Vagina (tissue), 2 donors: Measurements from ENCODE around the gene EFTUD2. TPM values are rescaled to one million over a fixed set of nuclear protein-coding genes. Genes with fewer than 3 reads are reported as not detected.

Source experiments
- DNase-seq, 2 donors: peaks; one replicate each; pipeline ENCODE4 v3.0.0-alpha.2; 2017; ENCODE audit errors: extremely low spot score in 2 of 2
- H3K27ac ChIP-seq: fragments of 200-600 bp; sonication (generic); one replicate; pipeline ENCODE4 v1.5.1; 2019
- H3K27me3 ChIP-seq: fragments of 200-600 bp; sonication (generic); one replicate; pipeline ENCODE4 v1.5.1; 2019
- H3K36me3 ChIP-seq, 2 donors: fragments of 200-600 bp; sonication (generic); one replicate each; pipeline ENCODE4 v1.5.1; 2017 to 2019
- H3K4me1 ChIP-seq: fragments of 200-600 bp; sonication (generic); one replicate; pipeline ENCODE4 v1.5.1; 2019
- H3K4me3 ChIP-seq, 2 donors: fragments of 200-600 bp; sonication (generic); 1 replicate in 1 of 2; 2 replicates in 1 of 2; pipeline ENCODE4 v1.5.1; 2016 to 2019
- H3K9me3 ChIP-seq: fragments of 200-600 bp; sonication (generic); one replicate; pipeline ENCODE4 v1.5.1; 2019
- POLR2A ChIP-seq, 2 donors: fragments of 450-650 bp; IDR thresholded peaks; one replicate each; pipeline ENCODE4 v1.6.1; 2017; ENCODE audit warnings: antibody characterized with exemption in 2 of 2, mild to moderate bottlenecking in 2 of 2, moderate library complexity in 2 of 2
- POLR2AphosphoS5 ChIP-seq, 2 donors: sonication (generic); formaldehyde crosslinking; IDR thresholded peaks; one replicate each; pipeline ENCODE4 v1.9.0; 2017; ENCODE audit warnings: antibody characterized with exemption in 2 of 2, mild to moderate bottlenecking in 2 of 2, low read depth in 1 of 2; ENCODE audit not compliant: insufficient read depth in 1 of 2
- intact Hi-C: fragments of 100-400 bp; cut with DNase I; formaldehyde crosslinking; loops from one replicate; pipeline ENCODE4 v1.15.1; 2023
- total RNA-seq: library from RNA; depleted of rRNA; stranded (reverse); fragments of >200 nt; gene quantifications from one replicate; pipeline ENCODE4 v1.2.3, GENCODE V29; 2016
- TF ChIP-seq, protein P1 (sequence below), 3 experiments: fragments of 450-650 bp in 2 of 3; fragments of 200-600 bp in 1 of 3; sonication (generic) in 1 of 3; IDR thresholded peaks; one replicate each; pipeline ENCODE4 v1.5.1; 2017 to 2019; ENCODE audit warnings: antibody characterized with exemption in 3 of 3, mild to moderate bottlenecking in 2 of 3, moderate library complexity in 2 of 3

EFTUD2 gene
- total RNA-seq, 1 donor from 2014 or later, result 55.5 TPM

DNA sequence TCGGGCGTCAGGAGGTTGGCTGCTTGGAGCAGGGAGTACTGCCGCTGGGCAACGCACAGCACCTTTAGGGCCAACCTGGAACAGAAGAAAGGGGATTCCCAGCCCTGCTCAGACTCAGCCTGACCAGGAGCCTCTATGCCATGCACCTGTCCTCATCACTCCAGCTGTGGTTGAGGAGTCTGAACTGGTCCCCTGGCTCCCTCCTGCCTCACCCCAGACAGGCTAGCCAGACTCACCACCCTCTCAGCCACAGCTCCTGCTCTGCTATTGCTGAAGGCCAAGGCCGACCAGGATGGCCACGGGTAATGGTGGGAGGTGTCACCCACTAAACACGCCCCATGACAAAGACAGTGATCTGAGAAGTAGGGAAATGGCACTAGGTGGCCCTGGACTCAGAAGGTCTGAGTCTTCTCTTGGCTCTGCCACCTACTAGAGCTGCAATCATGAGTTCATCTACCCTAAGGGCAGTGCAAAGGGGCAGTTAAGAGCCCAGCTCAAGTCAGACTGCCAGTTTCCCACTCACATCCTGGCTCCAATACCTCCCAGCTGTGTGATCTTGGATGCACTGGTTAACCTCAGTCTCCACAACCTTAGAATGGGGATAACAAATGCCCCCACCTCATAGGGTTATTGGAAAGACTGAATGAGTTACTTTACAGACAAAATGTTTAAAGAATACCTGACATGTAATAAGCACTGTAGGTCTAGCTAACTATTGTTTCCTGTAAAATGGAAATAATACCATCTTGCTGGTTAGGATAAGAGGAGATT, 29.9 kb upstream of the EFTUD2 start:
- TF ChIP-seq POLR2A (IDR thresholded peaks at IDR 0.05), result no peak
- TF ChIP-seq POLR2AphosphoS5 (IDR thresholded peaks at IDR 0.05; ENCODE audit: insufficient read depth in 1 of 2, low read depth in 1 of 2), result no peak
- TF ChIP-seq, protein P1, sequence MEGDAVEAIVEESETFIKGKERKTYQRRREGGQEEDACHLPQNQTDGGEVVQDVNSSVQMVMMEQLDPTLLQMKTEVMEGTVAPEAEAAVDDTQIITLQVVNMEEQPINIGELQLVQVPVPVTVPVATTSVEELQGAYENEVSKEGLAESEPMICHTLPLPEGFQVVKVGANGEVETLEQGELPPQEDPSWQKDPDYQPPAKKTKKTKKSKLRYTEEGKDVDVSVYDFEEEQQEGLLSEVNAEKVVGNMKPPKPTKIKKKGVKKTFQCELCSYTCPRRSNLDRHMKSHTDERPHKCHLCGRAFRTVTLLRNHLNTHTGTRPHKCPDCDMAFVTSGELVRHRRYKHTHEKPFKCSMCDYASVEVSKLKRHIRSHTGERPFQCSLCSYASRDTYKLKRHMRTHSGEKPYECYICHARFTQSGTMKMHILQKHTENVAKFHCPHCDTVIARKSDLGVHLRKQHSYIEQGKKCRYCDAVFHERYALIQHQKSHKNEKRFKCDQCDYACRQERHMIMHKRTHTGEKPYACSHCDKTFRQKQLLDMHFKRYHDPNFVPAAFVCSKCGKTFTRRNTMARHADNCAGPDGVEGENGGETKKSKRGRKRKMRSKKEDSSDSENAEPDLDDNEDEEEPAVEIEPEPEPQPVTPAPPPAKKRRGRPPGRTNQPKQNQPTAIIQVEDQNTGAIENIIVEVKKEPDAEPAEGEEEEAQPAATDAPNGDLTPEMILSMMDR (IDR thresholded peaks at IDR 0.05), result no peak
- DNase-seq, result no peak
- H3K36me3 ChIP-seq, result no peaks in the 10 kb centered on the region
- intact Hi-C loops, result loop anchor here (10.0 kb wide), 1 partner anchor 266 kb away; no protein-coding TSS in a partner anchor
- H3K27ac ChIP-seq, result no peak overlapping the region
- H3K4me3 ChIP-seq, result no peak overlapping the region
- H3K4me1 ChIP-seq, result no peaks in the 10 kb centered on the region
- H3K9me3 ChIP-seq, result no peaks in the 10 kb centered on the region
- H3K27me3 ChIP-seq, result no peaks in the 10 kb centered on the region

- TF ChIP-seq POLR2AphosphoS5 (IDR thresholded peaks at IDR 0.05; ENCODE audit: insufficient read depth in 1 of 2, low read depth in 1 of 2) (no peak), POLR2A (IDR thresholded peaks at IDR 0.05) (no peak)
- TF ChIP-seq, protein P1 (IDR thresholded peaks at IDR 0.05), result no peak
- Histone ChIP-seq H3K36me3 (no peaks in the 10 kb centered on the region), H3K4me1 (no peaks in the 10 kb centered on the region), H3K27me3 (no peaks in the 10 kb centered on the region), H3K27ac (no peak overlapping the region), H3K9me3 (no peaks in the 10 kb centered on the region), H3K4me3 (no peak overlapping the region)
- no peak for DNase-seq
- intact Hi-C loops, result loop anchor here (10.0 kb wide), 1 partner anchor 267 kb away; no protein-coding TSS in a partner anchor
Measured at GRCh38 chr17:44928136-44928535, 28.9 kb upstream of the EFTUD2 start.

DNA sequence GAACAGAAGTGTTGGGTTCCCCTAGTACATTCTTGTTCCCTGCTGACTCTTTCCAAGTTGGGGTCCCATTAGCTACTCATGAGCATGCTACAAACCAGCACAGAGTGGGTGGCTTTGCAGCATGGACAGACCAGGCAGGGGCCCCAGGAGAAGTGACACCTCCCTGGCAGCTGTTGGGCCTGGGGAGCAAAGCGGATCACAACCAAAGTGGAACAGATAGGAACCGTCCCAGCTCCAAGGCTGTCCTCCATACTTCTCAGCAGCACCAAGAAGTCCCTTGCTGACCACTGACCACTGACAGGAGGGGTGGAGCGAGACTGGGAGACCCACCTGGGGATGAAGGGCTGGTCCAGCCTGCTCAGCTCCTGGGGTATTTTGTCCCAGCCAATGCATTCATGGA, 28.5 kb upstream of the EFTUD2 start:
- no peaks in the 10 kb centered on the region for H3K4me1 ChIP-seq
- no peak overlapping the region for H3K4me3 ChIP-seq
- H3K27ac ChIP-seq, result no peak overlapping the region
- H3K36me3 ChIP-seq, result no peaks in the 10 kb centered on the region
- TF ChIP-seq POLR2A (IDR thresholded peaks at IDR 0.05), result no peak
- TF ChIP-seq, protein P1 (IDR thresholded peaks at IDR 0.05), result no peak
- no peak for TF ChIP-seq POLR2AphosphoS5 (IDR thresholded peaks at IDR 0.05; ENCODE audit: insufficient read depth in 1 of 2, low read depth in 1 of 2)
- intact Hi-C loops, result loop anchor here (10.0 kb wide), 1 partner anchor 267 kb away; no protein-coding TSS in a partner anchor
- H3K9me3 ChIP-seq, result no peaks in the 10 kb centered on the region
- DNase-seq, result no peak
- H3K27me3 ChIP-seq, result no peaks in the 10 kb centered on the region

DNA sequence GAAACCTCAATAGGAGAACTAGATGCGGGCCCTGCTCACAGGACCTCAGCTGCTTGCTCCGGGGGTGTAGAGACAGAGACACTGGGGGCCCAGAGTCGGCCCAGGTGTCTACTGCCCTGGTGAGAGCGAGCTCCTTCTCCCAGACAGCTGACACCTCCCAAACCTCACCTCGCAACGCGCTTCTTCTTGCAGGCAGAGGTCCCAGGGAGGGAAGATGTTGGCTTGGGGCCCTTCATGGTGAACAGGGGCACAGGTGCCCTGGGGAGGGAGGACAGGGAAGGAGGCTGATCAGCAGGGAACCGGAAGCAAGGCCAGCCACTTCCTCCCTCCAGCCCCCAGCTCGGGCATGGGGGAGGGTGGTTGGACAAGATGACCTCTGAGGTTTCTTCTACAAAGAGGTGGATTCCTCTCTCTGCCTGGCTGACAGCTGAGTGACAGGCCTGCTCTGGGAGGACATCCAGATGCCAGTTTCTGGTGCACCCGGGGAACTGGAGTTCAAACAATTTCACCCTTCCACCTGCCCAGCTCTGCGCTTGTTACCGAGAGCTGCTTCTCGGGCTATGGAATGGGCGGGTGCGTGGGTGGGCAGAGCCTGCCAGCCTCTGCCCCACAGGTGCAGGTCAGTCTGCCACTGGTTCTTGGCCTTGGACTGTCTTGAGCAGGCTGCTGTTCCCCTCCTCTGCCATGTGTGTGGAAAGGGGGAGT, 27.7 kb upstream of the EFTUD2 start:
- no peak for DNase-seq
- TF ChIP-seq POLR2A (IDR thresholded peaks at IDR 0.05) (no peak), POLR2AphosphoS5 (IDR thresholded peaks at IDR 0.05; ENCODE audit: insufficient read depth in 1 of 2, low read depth in 1 of 2) (no peak)
- TF ChIP-seq, protein P1 (IDR thresholded peaks at IDR 0.05), result no peak
- intact Hi-C loops, result loop anchor here (10.0 kb wide), 1 partner anchor 268 kb away; no protein-coding TSS in a partner anchor

More for the DNA sequence above, 27.7 kb upstream of the EFTUD2 start:
- H3K4me1 ChIP-seq, result no peaks in the 10 kb centered on the region
- no peaks in the 10 kb centered on the region for H3K9me3 ChIP-seq
- no peak overlapping the region for H3K27ac ChIP-seq
- no peaks in the 10 kb centered on the region for H3K36me3 ChIP-seq
- no peaks in the 10 kb centered on the region for H3K27me3 ChIP-seq
- H3K4me3 ChIP-seq, result no peak overlapping the region
